H1 (cell line): ENCODE measurements around the gene WDCP. TPM values are rescaled to one million over a fixed set of nuclear protein-coding genes. Genes with fewer than 3 reads are reported as not detected.

Source experiments
- HDAC6 ChIP-seq: IDR thresholded peaks from one replicate; pipeline ENCODE4 v1.7.1; 2012; ENCODE audit warnings: low read depth, mild to moderate bottlenecking, inconsistent platforms, low read length, moderate library complexity
- RAD21 ChIP-seq, 2 experiments: IDR thresholded peaks in 1 of 2; conservative IDR thresholded peaks in 1 of 2; 2 replicates each; pipeline ENCODE4 v1.6.1; 2011; ENCODE audit warnings: low read depth in 2 of 2, low read length in 2 of 2, improper control_type of control experiment in 1 of 2, inconsistent platforms in 1 of 2, mild to moderate bottlenecking in 1 of 2, moderate library complexity in 1 of 2
- RNF2 ChIP-seq: fragments of 200-900, 300-1000 bp; sonication (generic); IDR thresholded peaks from 2 replicates; pipeline ENCODE4 v1.7.1; 2016; ENCODE audit warnings: borderline replicate concordance, low read depth, mild to moderate bottlenecking, antibody characterized with exemption, low read length; ENCODE audit not compliant: poor library complexity, severe bottlenecking; ENCODE audit errors: missing control alignments
- YY1 ChIP-seq: IDR thresholded peaks from 2 replicates; pipeline ENCODE4 v1.6.1; 2011; ENCODE audit warnings: low read depth, mild to moderate bottlenecking, low read length
- polyA plus RNA-seq, 7 experiments: library from polyadenylated mRNA; depleted of rRNA in 3 of 7; stranded (reverse) in 5 of 7; unstranded in 2 of 7; fragments of >200 nt in 5 of 7; fragments of 200-250 nt in 2 of 7; gene quantifications; 1 replicate in 5 of 7; 2 replicates in 1 of 7; 4 replicates in 1 of 7; pipeline versions ENCODE4 v1.2.1 to v1.2.3, GENCODE V29; 2011 to 2013; ENCODE audit warnings: missing spikeins in 2 of 7, mixed read lengths in 2 of 7
- total RNA-seq: library from RNA; stranded (reverse); fragmentation: NEBNext Ultra II Directional; extraction: Animal tissue kit (Norgen Biotek cat#: 25700); gene quantifications from 2 replicates; pipeline ENCODE4 v1.2.1, GENCODE V29; 2021
- TF ChIP-seq, protein P1 (sequence below): fragments of 300-600 bp; sonication (generic); IDR thresholded peaks from 2 replicates; pipeline ENCODE4 v1.7.1; 2012; ENCODE audit warnings: low read length, moderate library complexity, mild to moderate bottlenecking, inconsistent platforms; ENCODE audit not compliant: insufficient replicate concordance

The WDCP gene
- total and polyA plus RNA-seq, 2 of the 8 experiments (the other 6 are each of a cell fraction or from before 2014, with no cell fraction given), result 19.2 to 40.1 TPM

DNA sequence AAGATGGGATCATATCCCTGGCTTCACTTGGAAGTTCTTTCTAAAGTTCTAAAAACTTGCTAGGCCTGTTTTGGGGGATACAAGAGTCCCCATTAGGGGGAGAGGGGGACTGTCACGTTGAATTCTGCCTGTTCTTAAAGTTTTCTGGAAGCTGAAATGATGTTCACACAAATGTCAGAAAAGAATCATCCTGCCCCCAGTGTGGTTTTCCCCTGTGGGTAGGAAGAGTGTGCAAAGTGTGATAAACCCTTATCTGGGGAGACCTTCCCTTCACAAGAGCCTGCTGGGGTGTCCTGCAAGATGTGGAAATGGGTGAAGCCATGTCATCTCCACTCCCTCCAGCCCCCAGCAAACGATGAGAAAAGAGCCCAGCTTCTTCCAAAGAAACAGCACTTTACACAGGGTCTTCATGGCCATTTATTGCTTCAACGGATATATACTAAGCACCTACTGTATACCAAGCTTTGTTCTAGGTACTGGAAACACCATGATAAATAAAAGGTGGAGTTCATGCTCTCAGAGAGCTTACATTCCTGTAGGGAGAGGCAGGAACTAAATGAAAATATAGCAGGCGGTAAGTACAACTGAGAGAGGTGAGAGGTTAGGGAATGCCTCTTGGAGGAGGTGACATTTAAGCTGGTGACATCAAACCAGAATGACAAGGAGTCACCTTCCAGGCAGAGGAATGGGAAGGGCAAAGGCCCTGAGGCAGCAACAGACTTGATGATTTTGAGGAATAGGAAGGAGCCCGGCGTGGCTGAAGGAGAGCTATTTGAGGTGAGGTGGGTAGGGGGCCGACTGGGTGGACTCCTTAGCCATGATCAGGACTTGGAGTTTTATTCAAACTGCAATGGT is 35.7 kb downstream of the WDCP start (continued):
- TF ChIP-seq YY1, result no peak
- no peak for TF ChIP-seq RAD21 (IDR thresholded peaks at IDR 0.05 in 1 of 2, conservative IDR thresholded peaks at IDR 0.05 in 1 of 2; ENCODE audit: low read depth in 2 of 2, low read length in 2 of 2)
- no peak for TF ChIP-seq RNF2
- no peak for TF ChIP-seq HDAC6
- TF ChIP-seq, protein P1, sequence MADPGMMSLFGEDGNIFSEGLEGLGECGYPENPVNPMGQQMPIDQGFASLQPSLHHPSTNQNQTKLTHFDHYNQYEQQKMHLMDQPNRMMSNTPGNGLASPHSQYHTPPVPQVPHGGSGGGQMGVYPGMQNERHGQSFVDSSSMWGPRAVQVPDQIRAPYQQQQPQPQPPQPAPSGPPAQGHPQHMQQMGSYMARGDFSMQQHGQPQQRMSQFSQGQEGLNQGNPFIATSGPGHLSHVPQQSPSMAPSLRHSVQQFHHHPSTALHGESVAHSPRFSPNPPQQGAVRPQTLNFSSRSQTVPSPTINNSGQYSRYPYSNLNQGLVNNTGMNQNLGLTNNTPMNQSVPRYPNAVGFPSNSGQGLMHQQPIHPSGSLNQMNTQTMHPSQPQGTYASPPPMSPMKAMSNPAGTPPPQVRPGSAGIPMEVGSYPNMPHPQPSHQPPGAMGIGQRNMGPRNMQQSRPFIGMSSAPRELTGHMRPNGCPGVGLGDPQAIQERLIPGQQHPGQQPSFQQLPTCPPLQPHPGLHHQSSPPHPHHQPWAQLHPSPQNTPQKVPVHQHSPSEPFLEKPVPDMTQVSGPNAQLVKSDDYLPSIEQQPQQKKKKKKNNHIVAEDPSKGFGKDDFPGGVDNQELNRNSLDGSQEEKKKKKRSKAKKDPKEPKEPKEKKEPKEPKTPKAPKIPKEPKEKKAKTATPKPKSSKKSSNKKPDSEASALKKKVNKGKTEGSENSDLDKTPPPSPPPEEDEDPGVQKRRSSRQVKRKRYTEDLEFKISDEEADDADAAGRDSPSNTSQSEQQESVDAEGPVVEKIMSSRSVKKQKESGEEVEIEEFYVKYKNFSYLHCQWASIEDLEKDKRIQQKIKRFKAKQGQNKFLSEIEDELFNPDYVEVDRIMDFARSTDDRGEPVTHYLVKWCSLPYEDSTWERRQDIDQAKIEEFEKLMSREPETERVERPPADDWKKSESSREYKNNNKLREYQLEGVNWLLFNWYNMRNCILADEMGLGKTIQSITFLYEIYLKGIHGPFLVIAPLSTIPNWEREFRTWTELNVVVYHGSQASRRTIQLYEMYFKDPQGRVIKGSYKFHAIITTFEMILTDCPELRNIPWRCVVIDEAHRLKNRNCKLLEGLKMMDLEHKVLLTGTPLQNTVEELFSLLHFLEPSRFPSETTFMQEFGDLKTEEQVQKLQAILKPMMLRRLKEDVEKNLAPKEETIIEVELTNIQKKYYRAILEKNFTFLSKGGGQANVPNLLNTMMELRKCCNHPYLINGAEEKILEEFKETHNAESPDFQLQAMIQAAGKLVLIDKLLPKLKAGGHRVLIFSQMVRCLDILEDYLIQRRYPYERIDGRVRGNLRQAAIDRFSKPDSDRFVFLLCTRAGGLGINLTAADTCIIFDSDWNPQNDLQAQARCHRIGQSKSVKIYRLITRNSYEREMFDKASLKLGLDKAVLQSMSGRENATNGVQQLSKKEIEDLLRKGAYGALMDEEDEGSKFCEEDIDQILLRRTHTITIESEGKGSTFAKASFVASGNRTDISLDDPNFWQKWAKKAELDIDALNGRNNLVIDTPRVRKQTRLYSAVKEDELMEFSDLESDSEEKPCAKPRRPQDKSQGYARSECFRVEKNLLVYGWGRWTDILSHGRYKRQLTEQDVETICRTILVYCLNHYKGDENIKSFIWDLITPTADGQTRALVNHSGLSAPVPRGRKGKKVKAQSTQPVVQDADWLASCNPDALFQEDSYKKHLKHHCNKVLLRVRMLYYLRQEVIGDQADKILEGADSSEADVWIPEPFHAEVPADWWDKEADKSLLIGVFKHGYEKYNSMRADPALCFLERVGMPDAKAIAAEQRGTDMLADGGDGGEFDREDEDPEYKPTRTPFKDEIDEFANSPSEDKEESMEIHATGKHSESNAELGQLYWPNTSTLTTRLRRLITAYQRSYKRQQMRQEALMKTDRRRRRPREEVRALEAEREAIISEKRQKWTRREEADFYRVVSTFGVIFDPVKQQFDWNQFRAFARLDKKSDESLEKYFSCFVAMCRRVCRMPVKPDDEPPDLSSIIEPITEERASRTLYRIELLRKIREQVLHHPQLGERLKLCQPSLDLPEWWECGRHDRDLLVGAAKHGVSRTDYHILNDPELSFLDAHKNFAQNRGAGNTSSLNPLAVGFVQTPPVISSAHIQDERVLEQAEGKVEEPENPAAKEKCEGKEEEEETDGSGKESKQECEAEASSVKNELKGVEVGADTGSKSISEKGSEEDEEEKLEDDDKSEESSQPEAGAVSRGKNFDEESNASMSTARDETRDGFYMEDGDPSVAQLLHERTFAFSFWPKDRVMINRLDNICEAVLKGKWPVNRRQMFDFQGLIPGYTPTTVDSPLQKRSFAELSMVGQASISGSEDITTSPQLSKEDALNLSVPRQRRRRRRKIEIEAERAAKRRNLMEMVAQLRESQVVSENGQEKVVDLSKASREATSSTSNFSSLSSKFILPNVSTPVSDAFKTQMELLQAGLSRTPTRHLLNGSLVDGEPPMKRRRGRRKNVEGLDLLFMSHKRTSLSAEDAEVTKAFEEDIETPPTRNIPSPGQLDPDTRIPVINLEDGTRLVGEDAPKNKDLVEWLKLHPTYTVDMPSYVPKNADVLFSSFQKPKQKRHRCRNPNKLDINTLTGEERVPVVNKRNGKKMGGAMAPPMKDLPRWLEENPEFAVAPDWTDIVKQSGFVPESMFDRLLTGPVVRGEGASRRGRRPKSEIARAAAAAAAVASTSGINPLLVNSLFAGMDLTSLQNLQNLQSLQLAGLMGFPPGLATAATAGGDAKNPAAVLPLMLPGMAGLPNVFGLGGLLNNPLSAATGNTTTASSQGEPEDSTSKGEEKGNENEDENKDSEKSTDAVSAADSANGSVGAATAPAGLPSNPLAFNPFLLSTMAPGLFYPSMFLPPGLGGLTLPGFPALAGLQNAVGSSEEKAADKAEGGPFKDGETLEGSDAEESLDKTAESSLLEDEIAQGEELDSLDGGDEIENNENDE, result no peak
